KMS-11 (cell line): ENCODE measurements around the gene TMOD1.

Source experiments
- H2AFZ ChIP-seq: fragments of 200-600 bp; sonication (generic); 2 replicates; pipeline ENCODE4 v1.6.1; 2016; ENCODE audit warnings: antibody characterized with exemption, mixed run types, low read depth
- H3K27ac ChIP-seq: fragments of 200-600 bp; sonication (generic); 2 replicates; pipeline ENCODE4 v1.6.1; 2016; ENCODE audit warnings: mild to moderate bottlenecking, mixed run types
- H3K27me3 ChIP-seq: fragments of 200-600 bp; sonication (generic); 2 replicates; pipeline ENCODE4 v1.6.1; 2017; ENCODE audit warnings: mild to moderate bottlenecking, low read depth, mixed run types, moderate library complexity; ENCODE audit not compliant: insufficient read depth
- H3K36me3 ChIP-seq: fragments of 200-600 bp; sonication (generic); 2 replicates; pipeline ENCODE4 v1.6.1; 2017; ENCODE audit warnings: mild to moderate bottlenecking, mixed run types; ENCODE audit not compliant: insufficient read depth
- H3K4me1 ChIP-seq: fragments of 200-600 bp; sonication (generic); 2 replicates; pipeline ENCODE4 v1.6.1; 2016; ENCODE audit warnings: mild to moderate bottlenecking, low read depth, mixed run types; ENCODE audit not compliant: poor library complexity, severe bottlenecking
- H3K4me2 ChIP-seq: fragments of 200-600 bp; sonication (generic); 2 replicates; pipeline ENCODE4 v1.7.0; 2016; ENCODE audit warnings: mild to moderate bottlenecking, mixed run types
- H3K4me3 ChIP-seq: fragments of 200-600 bp; sonication (generic); IDR thresholded peaks from 2 replicates; pipeline ENCODE4 v1.6.1; 2017; ENCODE audit warnings: low read depth, low read length, mixed read lengths; ENCODE audit not compliant: insufficient read depth
- H3K79me2 ChIP-seq: fragments of 200-600 bp; sonication (generic); 2 replicates; pipeline ENCODE4 v1.6.1; 2016; ENCODE audit warnings: low read depth, mixed run types; ENCODE audit not compliant: insufficient read depth
- H3K9ac ChIP-seq: fragments of 200-600 bp; sonication (generic); 2 replicates; pipeline ENCODE4 v1.6.1; 2016; ENCODE audit warnings: mild to moderate bottlenecking, mixed run types
- H4K20me1 ChIP-seq: fragments of 200-600 bp; sonication (generic); 2 replicates; pipeline ENCODE4 v1.6.1; 2016; ENCODE audit warnings: mild to moderate bottlenecking, mixed run types; ENCODE audit not compliant: insufficient read depth
- CTCF ChIP-seq: fragments of 200-600 bp; sonication (generic); conservative IDR thresholded peaks from 2 replicates; pipeline ENCODE4 v1.6.1; 2017; ENCODE audit warnings: low read depth, mild to moderate bottlenecking, antibody characterized with exemption, low read length, moderate library complexity, mixed read lengths

TMOD1 gene

GRCh38 chr9:97503862-97504210 lies 2.4 kb downstream of the TMOD1 start:
- Histone ChIP-seq H2AFZ (no peak overlapping the region), H3K27me3 (no peaks in the 10 kb centered on the region; the same call in 1 of the 2 replicates), H3K9ac (no peak overlapping the region), H3K27ac (no peak overlapping the region), H3K79me2 (0 out of 2 replicates have a peak, but pooled peaks cover 4% of the 10 kb centered on the region), H4K20me1 (no peaks in the 10 kb centered on the region), H3K36me3 (no peaks in the 10 kb centered on the region), H3K4me1 (peaks cover 24% of the 10 kb centered on the region), H3K4me3 (no peak overlapping the region), H3K4me2 (peak overlapping the region; percentile 96; the same call in 1 of the 2 replicates)
- no peak for TF ChIP-seq CTCF

- no peak overlapping the region for H3K9ac ChIP-seq
- H3K4me1 ChIP-seq = peaks cover 23% of the 10 kb centered on the region
- H3K27ac ChIP-seq = no peak overlapping the region
- no peak overlapping the region for H2AFZ ChIP-seq
- no peaks in the 10 kb centered on the region; the same call in 1 of the 2 replicates for H3K27me3 ChIP-seq
- H3K4me3 ChIP-seq = no peak overlapping the region
- no peak for TF ChIP-seq CTCF
- no peak overlapping the region for H3K4me2 ChIP-seq
- H3K79me2 ChIP-seq = 0 out of 2 replicates have a peak, but pooled peaks cover 4% of the 10 kb centered on the region
- no peaks in the 10 kb centered on the region for H3K36me3 ChIP-seq
- H4K20me1 ChIP-seq = no peaks in the 10 kb centered on the region
Measured at GRCh38 chr9:97504381-97505216, 3.1 kb downstream of the TMOD1 start.

GRCh38 chr9:97505845-97506244 lies 4.4 kb downstream of the TMOD1 start:
- Histone ChIP-seq H3K27me3 (no peaks in the 10 kb centered on the region; the same call in 1 of the 2 replicates), H3K4me1 (peaks cover 22% of the 10 kb centered on the region), H3K4me3 (no peak overlapping the region), H3K27ac (no peak overlapping the region), H3K36me3 (no peaks in the 10 kb centered on the region), H2AFZ (no peak overlapping the region), H3K79me2 (0 out of 2 replicates have a peak, but pooled peaks cover 4% of the 10 kb centered on the region), H3K4me2 (no peak overlapping the region), H4K20me1 (no peaks in the 10 kb centered on the region), H3K9ac (no peak overlapping the region)
- no peak for TF ChIP-seq CTCF

- Histone ChIP-seq H3K4me3 (no peak overlapping the region), H3K36me3 (no peaks in the 10 kb centered on the region), H3K27ac (no peak overlapping the region), H3K4me1 (peaks cover 25% of the 10 kb centered on the region), H3K9ac (no peak overlapping the region), H3K79me2 (0 out of 2 replicates have a peak, but pooled peaks cover 4% of the 10 kb centered on the region), H4K20me1 (no peaks in the 10 kb centered on the region), H3K4me2 (no peak overlapping the region), H2AFZ (no peak overlapping the region), H3K27me3 (no peaks in the 10 kb centered on the region; the same call in 1 of the 2 replicates)
- TF ChIP-seq CTCF = no peak
Measured at GRCh38 chr9:97506306-97506705, 4.8 kb downstream of the TMOD1 start.
